ENCODE results near the gene MAPK7.
A peak's percentile ranks its signal among the peaks of the same experiment; 100 is the strongest.

The MAPK7 gene

DNA sequence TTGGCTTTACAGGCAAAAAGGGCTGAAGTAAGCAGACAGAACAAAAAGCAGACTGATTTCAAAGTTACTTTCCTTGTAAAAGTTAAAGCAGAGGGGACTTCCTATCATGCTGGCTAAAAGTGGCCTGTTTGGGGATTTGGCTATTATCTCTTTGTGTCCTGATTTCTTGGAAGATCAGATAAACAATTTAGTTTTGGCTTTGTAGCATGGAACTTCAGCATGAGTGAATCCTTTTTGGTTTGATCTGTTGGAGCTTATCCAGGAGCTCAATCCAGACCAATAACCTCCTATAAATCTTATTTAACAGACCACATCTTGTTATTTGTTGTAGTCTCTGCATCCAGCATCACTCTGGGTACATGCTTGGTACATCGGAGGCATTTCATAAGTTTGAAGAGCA, 23.9 kb downstream of the MAPK7 start:
- no peak for DNase-seq

DNA sequence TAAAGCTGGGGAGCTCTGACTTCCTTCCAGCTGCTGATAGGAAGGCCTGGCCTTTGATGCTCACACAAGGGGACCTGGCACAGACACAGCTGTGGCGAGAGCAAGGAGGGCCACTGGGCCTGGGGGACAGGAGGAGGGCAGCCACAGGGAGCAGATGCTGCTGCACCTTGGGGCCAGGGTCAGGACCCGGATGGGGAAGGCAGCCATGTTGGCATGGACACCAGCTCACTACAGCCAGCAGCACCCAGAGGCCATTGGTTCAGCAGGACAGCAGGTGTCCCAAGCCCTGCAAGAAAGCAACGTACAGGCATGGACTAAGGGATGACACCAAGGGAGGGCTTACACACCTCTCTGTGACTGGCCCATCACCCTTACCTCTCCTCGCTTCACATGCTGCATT, 24.7 kb downstream of the MAPK7 start:
- DNase-seq, result no peak

DNA sequence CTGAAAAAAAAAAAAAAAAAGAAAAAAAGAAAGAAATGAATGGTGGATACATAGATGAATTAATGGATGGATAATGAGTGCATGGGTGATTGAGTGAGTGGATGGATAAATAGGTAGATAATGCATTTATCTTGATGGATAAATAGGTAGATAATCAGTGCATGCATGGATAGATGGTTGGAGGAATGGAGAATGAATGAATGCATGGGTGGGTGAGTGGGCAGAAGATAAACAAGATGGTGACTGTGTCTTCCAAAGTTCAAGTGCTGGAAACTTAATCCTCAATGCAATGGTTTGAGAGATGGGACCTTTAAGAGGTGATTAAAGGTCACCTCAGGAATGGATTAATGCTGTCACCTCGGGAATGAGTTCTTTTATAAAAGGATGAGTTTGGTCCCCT, 26.0 kb downstream of the MAPK7 start:
- DNase-seq, result no peak

DNA sequence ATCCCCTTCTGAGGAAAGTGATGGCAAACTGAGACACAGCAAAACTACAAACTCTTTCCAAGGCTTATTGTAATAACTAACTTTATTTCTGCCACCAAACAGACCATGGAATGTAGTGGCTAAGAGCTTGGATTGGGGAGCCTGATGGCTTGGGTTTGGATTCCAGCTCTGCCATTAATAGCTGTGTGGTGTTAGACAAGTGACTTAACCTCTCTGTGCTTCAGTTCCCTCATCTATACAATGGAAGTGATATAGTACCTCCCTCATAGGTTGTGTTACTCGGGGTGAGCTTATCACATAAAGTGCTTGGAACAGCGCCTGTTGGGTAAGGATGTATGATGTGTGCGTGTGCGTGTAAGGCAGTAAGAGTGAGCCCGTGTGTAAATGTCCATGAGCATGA, 26.8 kb downstream of the MAPK7 start:
- DNase-seq, result no peak

DNA sequence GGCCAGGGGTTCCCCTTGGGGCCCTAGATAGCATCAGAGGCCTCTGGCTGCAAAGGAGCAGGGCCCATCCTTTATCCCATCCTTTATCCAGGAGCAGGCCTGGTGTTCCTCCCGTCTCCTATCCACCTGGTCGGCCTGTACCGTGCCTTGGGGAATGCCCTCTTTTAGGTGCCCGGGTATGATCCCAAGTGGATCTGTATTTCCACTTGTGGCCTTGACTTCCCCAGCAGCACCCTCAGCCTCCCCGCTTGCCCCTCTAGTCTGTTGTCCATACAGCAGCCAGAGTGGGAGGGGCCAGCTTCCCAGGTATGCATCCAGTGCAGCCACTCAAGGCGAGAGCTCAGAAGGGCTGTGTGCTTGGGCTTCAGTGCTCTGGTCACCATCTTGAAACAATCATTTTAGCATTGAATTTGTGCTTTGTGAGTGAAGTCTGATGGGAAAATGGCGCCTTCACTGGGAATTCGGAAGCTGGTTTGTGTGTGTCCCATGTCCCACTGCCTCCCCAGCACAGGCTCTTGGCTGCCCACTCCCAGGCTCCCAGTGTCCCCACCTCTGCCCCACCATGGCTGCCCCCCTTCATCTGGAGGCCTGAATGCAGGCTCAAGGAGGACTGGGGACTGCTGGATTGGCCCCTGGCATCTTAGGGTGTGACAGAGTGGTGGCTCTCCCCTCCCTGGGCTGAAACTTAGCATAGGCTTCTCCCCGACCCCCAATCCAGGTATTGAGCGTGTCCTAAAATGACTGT, 29.5 kb downstream of the MAPK7 start:
- no peak for DNase-seq

DNA sequence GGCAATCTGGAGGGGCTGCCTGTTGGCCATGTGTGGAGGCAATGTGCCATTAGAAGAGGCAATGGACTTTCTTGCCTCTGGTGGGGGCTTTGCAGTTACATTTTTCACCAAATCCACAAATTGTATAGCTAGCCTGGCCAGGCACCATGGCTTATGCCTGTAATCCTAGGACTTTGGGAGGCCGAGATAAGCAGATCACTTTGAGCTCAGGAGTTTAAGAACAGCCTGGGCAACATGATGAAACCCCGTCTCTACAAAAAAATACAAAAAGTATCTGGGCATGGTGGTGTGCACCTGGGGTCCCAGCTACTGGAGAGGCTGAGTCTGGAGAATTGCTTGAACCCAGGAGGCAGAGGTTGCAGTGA, 30.0 kb downstream of the MAPK7 start:
- DNase-seq, result no peak

DNA sequence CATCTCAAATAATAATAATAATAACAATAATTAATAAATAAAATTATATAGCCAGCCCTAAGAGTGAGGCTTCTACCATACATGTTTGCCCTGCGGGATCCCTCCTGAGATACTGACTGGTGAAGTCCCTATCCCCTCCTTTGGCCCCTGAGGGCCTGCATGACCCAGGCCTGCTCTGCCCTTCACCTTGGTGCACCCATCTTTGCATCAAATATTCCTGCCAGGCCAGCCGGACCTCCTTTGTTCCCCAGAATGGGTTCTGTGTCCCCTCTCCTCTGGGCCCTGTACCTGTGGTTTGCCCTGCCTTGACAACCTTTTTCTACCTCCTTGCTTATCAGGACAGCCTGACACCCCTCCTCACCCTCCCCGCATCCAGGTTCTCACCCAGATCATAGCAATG, 30.8 kb downstream of the MAPK7 start:
- no peak for DNase-seq

DNA sequence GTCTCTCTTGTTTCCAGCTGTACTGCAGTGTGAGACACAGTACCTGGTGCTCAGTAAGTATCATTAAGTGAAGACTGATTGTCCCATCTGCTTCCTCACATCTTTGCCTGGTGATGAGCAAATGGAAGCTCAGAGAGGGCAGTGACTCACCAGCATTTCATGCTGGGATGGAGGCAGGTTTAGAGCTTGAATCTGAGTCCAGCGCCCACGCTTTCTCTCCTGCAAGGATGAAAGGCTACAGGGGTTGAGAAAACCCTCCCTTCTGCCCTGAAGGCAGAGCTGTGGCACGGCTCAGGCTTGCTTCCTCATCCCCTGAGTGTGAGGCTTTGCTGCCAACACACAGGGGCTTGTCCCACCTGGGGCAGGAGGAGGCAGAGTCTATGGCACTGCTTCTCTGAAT, 31.2 kb downstream of the MAPK7 start:
- DNase-seq, result no peak

DNA sequence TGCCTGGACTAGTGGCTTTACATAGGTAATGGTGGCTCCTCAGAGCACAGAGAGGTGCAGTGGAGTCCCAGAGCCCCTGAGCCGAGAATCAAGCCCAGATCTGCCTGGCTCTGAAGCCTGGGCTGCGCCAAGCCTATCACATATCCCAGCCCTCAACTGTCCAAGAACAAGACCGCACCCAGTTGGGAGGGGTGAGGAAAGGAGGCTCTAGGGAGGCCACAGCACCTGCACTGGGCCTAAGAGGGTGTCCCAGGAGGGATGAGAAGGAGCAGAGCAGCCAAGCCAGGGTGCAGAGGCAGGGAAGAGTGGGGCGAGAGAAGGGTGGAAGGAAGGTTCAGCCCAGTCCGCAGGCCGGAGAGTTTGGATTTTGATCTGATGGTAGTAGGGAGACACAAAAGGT, 31.8 kb downstream of the MAPK7 start:
- no peak for DNase-seq

DNA sequence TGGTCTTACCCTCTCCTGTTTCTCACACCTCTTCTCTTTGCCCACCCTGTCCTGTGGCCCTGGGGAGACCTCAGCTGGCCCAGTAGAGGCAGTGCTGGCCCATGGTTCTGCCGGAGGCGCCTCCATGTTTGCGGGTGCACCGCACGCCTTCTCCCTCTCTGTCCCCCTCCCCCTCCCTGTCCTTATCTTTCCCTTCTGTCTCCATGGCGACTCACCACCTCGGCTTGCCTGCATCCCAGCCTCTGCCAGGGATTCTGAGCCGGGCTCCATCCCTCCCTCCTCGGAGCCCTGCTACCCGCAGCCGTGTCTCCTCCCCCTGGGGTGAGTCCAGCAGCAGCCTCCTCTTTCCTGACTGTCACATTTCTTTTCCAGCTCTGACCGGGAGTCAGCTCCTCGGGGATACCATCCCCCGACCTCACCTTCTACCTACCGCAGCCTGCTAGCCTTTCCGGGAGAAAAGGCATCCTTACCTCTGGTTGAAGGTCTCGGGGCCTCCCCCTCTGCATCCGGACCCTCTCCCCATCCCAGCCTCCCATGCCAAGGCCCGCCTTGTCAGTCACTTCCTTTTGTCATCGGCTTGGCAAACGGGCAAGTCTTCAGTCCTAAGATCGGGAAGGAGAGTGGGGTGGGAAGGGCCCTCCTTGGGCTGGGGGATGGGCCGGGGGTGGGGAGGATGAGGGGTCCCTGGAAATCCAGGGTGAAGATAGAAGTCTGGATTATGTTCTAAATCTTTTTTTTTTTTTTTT, 32.8 kb downstream of the MAPK7 start, which contains the start of gene RNF112:
TSS of gene RNF112 (plus strand) at position 358 of the 746 bp plus-strand sequence. CDS start at position 535, 177 bp downstream.
- DNase-seq, result no peak

DNA sequence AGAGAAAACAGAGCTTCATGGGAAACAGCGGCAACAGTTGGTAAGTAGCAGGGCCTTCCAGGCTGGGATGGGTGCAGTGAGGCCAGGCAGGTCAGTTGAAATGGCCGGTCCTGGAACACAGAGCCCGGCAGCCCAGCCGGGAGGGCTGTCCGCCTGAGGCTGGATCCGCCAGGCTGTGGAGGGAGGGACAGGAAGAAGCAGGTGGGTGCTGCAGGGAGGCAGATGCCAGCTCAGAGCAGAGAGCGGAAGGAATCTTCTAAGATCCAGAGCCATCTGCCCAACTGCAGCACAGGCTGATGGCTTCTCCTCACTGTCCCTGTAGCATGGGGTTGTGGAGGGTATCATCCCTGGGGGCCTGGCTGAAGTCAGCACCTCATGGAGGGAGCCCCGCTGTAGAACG, 33.3 kb downstream of the MAPK7 start:
- no peak for DNase-seq

DNA sequence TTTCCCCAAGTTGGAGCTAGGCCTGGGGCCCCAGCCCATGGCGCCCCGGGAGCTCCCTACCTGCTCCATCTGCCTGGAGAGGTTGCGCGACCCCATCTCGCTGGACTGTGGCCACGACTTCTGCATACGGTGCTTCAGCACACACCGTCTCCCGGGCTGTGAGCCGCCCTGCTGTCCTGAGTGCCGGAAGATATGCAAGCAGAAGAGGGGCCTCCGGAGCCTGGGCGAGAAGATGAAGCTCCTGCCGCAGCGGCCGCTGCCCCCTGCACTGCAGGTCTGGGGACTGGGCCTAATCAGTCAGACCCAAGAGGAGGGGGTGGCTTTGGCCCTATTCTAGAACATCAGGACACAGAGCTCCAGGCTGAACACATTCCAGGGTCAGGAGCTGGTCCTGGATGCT, 34.2 kb downstream of the MAPK7 start:
- no peak for DNase-seq

DNA sequence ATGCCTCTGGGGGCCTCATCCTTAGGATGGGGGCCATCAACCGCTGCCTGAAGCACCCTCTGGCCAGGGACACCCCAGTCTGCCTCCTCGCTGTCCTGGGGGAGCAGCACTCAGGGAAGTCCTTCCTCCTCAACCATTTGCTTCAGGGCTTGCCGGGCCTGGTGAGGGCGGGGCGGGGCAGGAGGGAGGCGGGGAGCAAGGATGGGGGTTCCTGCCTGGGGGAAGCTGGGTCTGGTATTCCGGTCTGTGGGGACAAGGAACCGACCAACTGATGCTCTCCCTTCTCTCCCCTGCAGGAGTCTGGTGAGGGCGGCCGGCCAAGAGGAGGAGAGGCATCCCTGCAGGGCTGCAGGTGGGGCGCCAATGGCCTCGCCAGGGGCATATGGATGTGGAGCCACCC, 34.7 kb downstream of the MAPK7 start:
- DNase-seq, result no peak

DNA sequence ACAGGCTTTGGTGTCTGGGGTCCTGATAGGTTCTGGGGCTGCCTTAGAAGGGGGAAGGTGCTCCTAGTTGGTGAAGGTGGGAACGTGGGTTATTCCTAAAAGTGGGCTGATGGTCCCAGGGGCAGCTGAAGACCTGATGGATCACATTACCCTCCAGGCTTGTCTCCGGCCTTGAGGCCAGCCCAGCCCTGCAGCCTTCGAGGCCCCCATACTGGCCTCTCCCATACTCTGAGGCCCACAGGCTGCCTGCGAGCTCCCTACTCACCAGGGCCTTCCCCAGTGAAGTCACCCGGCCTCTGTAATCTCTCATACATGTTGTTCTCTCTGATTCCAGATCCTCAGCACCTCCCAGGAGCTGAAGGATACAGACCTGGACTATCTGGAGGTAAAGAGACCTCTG, 35.5 kb downstream of the MAPK7 start:
- DNase-seq, result no peak

DNA sequence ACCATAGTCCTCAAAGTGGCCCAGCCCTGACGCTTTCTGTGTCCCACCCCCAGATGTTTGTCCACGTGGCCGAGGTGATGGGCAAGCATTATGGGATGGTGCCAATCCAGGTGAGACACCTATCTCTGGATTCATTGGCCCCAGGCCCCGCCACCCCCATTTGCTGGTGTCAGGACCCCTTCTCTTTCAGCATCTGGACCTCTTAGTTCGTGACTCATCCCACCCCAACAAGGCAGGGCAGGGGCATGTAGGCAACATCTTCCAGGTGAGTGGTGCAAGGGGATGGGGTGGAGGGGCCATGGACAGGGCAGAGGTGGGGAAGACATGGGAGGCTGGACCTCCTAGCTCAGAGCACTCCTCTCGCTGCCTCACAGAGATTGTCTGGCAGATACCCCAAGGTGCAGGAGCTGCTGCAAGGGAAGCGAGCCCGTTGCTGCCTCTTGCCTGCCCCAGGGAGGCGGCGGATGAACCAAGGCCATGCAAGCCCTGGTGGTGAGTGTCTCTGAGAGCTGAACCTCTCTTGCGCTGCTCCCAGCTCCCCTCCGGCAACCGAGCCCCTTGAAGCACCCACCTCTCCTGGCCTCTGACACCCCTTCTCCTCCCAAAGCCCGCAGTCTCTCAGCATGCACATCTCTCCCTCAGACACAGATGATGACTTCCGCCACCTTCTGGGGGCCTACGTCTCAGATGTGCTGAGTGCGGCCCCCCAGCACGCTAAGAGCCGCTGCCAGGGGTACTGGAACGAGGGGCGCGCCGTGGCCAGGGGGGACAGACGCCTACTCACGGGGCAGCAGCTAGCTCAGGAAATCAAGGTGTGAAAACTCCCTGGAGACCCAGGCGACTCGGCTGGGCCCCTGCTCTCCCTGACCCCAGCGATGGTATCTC, 36.3 kb downstream of the MAPK7 start:
- no peak for DNase-seq

DNA sequence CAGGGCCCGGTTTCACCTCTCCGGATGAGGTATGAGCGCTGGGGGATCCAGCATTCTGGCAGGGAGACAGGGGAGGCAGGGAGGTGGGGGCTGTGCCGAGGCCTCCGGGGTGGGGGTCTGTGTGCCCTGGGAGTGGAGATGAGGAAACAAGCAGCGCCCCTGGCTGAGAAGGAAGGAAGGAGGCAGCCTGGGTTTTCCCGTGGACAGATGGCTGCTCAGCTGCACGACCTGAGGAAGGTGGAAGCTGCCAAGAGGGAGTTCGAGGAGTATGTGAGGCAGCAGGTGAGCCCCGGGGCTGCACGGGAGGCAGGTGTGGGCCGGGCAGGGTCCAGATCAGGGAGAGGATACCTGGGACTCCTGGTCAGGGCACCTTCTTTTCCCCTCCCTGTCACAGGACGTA, 37.0 kb downstream of the MAPK7 start:
- no peak for DNase-seq

DNA sequence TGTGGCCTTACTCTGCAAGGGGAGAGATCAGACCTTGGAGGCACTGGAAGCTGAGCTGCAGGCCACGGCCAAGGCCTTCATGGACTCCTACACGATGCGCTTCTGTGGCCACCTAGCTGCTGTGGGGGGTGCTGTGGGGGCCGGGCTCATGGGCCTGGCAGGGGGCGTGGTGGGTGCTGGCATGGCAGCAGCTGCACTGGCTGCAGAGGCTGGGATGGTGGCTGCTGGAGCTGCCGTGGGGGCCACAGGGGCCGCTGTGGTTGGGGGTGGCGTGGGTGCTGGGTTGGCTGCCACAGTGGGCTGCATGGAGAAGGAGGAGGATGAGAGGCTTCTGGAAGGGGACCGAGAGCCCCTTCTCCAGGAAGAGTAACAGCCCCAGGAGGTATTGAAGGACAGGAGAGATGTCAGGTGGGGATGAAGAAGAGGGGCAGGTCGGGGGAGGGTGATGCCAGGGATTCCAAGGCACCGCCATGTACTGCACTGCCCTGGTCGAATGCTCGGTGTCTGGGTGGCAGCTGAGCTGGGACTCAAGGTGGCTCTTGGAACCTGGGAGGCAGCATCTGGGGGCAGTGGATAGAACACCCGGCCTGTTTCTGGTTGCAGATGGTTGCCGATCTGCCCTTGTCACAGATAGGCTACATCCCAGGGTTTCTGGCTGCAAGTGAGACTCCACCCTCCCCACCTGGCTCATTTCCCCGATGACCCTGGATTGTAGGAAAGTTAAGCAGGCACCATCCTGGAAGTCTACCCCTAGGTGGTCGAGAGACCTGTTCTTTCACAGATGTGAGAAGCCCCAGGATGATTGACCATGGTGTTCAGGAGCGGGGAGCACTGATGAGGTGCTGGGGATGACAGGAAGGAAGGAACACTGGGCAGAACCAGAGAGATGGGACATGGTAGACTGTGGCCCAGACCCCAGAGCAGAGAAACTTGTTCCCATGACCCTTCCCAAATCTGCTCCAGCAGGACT, 37.8 kb downstream of the MAPK7 start:
- DNase-seq, result no peak

DNA sequence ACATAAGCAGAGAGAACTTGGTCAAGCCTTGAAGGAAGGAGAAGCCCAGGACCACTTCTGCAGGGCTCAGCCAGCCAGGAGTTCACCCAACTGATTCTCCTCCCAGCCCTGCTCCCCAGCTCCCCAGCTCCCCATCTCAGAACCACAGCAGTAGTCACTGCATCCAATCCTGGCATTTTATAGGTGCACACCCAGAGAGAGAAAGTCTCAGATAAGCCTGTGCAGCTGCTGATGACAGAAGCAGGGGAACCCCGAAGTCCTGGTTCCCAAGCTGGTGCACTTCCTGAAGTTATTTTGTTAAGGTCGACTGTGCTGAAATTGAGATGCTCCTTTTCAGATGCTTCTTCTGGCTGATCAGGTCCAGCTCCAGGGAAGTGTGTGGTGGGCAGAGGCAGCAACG, 39.3 kb downstream of the MAPK7 start:
- no peak for DNase-seq

DNA sequence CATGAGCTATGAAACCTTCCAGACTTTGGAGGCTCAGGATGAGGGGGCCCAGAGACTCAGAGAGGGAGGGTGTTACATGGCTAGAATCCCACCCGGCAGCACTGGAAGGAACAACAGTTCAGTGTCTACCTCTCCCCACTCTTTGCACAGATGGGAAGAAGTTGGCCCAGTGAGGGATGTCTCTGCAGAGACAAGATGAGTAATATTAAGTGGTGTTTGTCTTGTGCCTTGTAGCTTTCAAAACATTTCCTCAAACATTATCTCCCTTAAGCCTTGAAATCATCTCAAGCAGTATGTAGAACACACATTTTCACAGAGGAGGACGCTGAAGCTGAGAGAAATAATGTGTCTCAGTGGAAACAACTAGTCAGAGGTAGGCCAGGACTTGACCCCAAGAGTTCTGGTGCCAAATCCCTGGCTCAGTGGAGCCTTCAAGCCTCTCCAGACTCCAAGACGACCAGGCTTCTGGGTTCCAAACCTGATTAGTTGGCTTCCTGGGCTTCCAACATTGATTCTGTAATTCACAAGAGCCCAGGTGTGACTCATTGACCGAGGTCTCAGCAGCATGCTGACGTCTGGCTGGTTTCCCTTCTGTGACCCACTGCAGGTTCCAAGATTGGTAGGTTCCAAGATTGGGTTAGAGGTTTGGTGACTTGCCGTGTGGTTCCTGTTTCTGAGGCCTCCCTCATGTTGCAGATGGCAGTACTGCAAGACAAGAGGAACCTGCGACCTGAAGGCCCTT, 40.1 kb downstream of the MAPK7 start:
- DNase-seq, result peak; percentile 15 to 18

DNA sequence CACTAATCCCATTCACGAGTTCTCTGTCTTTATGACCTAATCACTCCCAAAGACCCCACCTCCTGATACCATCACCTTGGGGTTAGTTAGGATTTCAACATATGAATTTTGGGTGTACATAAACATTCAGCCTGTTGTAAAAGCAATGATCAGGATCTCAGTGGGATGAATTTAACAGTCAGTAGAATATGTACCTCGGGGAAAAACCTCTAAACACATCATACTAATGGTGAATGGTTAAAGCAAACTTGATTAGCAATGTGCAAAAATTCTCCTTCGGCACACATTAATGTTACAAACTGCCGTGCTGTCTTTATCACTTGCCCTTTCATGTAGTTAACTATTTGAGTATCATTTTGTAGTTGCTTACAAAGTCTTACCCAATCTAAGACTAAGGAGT, 42.9 kb downstream of the MAPK7 start:
- DNase-seq, result no peak

DNA sequence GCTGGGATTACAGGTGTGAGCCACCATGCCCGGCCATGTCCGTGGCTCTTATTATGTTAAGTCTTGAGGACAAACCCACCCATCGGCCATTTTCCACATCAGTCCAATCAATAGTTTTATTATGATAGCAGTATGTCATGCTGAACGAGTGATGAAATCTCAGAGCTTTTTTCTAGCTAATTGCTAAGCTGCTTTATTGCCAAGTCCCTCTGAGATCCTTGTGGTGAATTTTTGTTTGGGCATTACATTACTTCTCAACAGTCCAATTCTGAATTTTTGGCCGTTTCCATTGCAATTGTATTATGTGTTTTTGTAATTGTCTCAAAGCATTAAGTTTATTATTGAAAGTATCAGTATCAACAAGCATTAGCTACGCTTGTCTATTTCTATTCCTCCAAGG, 43.6 kb downstream of the MAPK7 start:
- no peak for DNase-seq
